Measurements from ENCODE around the gene NECAB2. TPM values are rescaled to one million over a fixed set of nuclear protein-coding genes. Genes with fewer than 3 reads are reported as not detected.

NECAB2 gene
- total and polyA plus RNA-seq, 2 of the 8 experiments (the other 6 are each of a cell fraction or from before 2014, with no cell fraction given): 3.6 to 4.2 TPM

DNA sequence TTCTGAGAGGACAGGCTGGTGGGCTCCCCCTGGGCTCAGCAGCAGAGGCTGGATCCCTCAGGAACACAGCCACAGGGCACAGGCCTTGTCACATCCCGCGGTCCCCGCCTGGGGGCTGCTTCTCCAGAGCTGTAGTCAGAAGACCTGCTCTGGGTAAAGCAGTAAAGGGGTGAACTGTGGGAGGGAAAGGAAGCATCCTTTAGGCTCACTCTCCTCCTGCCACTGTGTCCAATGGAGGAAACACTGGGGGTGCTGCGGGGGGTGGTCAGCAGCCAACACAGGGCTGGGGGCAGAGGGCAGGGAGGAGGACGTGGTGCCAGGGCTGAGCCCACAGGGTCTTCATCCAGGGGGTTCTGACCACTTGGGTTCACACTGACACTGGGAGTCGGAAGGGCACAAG, 79.6 kb downstream of the NECAB2 start (continued):
- TF ChIP-seq, protein P1, sequence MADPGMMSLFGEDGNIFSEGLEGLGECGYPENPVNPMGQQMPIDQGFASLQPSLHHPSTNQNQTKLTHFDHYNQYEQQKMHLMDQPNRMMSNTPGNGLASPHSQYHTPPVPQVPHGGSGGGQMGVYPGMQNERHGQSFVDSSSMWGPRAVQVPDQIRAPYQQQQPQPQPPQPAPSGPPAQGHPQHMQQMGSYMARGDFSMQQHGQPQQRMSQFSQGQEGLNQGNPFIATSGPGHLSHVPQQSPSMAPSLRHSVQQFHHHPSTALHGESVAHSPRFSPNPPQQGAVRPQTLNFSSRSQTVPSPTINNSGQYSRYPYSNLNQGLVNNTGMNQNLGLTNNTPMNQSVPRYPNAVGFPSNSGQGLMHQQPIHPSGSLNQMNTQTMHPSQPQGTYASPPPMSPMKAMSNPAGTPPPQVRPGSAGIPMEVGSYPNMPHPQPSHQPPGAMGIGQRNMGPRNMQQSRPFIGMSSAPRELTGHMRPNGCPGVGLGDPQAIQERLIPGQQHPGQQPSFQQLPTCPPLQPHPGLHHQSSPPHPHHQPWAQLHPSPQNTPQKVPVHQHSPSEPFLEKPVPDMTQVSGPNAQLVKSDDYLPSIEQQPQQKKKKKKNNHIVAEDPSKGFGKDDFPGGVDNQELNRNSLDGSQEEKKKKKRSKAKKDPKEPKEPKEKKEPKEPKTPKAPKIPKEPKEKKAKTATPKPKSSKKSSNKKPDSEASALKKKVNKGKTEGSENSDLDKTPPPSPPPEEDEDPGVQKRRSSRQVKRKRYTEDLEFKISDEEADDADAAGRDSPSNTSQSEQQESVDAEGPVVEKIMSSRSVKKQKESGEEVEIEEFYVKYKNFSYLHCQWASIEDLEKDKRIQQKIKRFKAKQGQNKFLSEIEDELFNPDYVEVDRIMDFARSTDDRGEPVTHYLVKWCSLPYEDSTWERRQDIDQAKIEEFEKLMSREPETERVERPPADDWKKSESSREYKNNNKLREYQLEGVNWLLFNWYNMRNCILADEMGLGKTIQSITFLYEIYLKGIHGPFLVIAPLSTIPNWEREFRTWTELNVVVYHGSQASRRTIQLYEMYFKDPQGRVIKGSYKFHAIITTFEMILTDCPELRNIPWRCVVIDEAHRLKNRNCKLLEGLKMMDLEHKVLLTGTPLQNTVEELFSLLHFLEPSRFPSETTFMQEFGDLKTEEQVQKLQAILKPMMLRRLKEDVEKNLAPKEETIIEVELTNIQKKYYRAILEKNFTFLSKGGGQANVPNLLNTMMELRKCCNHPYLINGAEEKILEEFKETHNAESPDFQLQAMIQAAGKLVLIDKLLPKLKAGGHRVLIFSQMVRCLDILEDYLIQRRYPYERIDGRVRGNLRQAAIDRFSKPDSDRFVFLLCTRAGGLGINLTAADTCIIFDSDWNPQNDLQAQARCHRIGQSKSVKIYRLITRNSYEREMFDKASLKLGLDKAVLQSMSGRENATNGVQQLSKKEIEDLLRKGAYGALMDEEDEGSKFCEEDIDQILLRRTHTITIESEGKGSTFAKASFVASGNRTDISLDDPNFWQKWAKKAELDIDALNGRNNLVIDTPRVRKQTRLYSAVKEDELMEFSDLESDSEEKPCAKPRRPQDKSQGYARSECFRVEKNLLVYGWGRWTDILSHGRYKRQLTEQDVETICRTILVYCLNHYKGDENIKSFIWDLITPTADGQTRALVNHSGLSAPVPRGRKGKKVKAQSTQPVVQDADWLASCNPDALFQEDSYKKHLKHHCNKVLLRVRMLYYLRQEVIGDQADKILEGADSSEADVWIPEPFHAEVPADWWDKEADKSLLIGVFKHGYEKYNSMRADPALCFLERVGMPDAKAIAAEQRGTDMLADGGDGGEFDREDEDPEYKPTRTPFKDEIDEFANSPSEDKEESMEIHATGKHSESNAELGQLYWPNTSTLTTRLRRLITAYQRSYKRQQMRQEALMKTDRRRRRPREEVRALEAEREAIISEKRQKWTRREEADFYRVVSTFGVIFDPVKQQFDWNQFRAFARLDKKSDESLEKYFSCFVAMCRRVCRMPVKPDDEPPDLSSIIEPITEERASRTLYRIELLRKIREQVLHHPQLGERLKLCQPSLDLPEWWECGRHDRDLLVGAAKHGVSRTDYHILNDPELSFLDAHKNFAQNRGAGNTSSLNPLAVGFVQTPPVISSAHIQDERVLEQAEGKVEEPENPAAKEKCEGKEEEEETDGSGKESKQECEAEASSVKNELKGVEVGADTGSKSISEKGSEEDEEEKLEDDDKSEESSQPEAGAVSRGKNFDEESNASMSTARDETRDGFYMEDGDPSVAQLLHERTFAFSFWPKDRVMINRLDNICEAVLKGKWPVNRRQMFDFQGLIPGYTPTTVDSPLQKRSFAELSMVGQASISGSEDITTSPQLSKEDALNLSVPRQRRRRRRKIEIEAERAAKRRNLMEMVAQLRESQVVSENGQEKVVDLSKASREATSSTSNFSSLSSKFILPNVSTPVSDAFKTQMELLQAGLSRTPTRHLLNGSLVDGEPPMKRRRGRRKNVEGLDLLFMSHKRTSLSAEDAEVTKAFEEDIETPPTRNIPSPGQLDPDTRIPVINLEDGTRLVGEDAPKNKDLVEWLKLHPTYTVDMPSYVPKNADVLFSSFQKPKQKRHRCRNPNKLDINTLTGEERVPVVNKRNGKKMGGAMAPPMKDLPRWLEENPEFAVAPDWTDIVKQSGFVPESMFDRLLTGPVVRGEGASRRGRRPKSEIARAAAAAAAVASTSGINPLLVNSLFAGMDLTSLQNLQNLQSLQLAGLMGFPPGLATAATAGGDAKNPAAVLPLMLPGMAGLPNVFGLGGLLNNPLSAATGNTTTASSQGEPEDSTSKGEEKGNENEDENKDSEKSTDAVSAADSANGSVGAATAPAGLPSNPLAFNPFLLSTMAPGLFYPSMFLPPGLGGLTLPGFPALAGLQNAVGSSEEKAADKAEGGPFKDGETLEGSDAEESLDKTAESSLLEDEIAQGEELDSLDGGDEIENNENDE (IDR thresholded peaks at IDR 0.05; ENCODE audit: insufficient replicate concordance, low read length): no peak
- TF ChIP-seq SUZ12 (IDR thresholded peaks at IDR 0.05; ENCODE audit: low read length) (no peak), RNF2 (IDR thresholded peaks at IDR 0.05; ENCODE audit: borderline replicate concordance, low read depth, low read length, missing control alignments, poor library complexity, severe bottlenecking) (no peak), SRF (IDR thresholded peaks at IDR 0.05; ENCODE audit: low read depth, low read length) (no peak), GABPA (IDR thresholded peaks at IDR 0.05; ENCODE audit: borderline replicate concordance, insufficient read depth, low read length) (no peak), SP1 (IDR thresholded peaks at IDR 0.05; ENCODE audit: low read depth, low read length) (no peak), SIRT6 (IDR thresholded peaks at IDR 0.05; ENCODE audit: low read length) (no peak), E2F6 (IDR thresholded peaks at IDR 0.05) (no peak), GTF2F1 (IDR thresholded peaks at IDR 0.05; ENCODE audit: borderline replicate concordance, low read depth, low read length) (no peak), ATF3 (IDR thresholded peaks at IDR 0.05; ENCODE audit: insufficient read depth, low read depth, low read length) (no peak), TAF1 (IDR thresholded peaks at IDR 0.05; ENCODE audit: low read depth, low read length) (no peak)
